KOPT-K1 (cell line): ENCODE measurements around the gene ANKS1A.

Source experiments
- H3K27ac ChIP-seq: fragments of 200-600 bp; sonication (generic); 2 replicates; pipeline ENCODE4 v1.5.1; 2016; ENCODE audit warnings: antibody characterized with exemption, mild to moderate bottlenecking, low read depth, low read length; ENCODE audit not compliant: poor library complexity, severe bottlenecking
- H3K36me3 ChIP-seq: fragments of 200-600 bp; sonication (generic); 2 replicates; pipeline ENCODE4 v1.5.1; 2017; ENCODE audit warnings: antibody characterized with exemption, mild to moderate bottlenecking, low read length, moderate library complexity; ENCODE audit not compliant: insufficient read depth
- H3K9me3 ChIP-seq: fragments of 200-600 bp; sonication (generic); 2 replicates; pipeline ENCODE4 v1.5.1; 2017; ENCODE audit warnings: antibody characterized with exemption, low read length, mild to moderate bottlenecking; ENCODE audit not compliant: insufficient read depth, poor library complexity, severe bottlenecking

Gene ANKS1A

DNA sequence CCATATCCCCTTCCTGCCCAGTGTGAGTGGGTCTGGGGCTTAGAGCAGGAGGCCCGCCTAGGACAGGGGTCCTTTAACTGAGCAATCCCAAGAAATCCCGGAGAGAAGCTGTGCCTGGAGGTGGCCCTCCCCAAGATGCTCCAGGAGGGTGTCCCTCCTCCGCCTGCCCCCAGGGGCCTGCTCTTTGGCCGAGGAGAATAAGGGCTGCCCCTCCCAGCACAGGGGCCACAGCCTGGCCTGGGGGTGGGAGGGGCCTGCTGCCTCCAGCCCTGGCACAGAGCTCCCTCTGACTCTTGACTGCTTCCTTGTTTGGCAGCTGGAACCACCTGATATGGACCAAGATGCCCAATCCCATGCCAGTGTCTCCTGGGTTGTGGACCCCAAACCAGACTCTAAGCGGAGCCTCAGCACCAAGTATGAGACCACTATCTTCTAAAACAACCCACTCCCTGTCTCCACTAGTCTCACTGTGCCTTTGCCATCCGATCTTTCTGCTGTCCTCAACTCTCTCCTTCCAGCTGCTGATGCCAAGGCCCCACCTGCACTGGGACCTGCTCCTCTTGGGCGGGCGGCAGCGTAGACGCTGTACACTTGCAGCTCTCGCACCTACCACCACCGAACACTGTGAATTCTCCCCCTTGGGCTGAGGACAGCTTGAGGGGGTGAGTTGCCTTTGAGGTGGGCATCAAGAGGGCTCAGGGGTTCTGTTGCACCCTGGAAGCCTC, 197.7 kb downstream of the ANKS1A start:
- H3K36me3 ChIP-seq = peaks cover 6% of the 10 kb centered on the region; the same call in 1 of the 2 replicates
- H3K27ac ChIP-seq = no peak overlapping the region
- H3K9me3 ChIP-seq = no peaks in the 10 kb centered on the region

DNA sequence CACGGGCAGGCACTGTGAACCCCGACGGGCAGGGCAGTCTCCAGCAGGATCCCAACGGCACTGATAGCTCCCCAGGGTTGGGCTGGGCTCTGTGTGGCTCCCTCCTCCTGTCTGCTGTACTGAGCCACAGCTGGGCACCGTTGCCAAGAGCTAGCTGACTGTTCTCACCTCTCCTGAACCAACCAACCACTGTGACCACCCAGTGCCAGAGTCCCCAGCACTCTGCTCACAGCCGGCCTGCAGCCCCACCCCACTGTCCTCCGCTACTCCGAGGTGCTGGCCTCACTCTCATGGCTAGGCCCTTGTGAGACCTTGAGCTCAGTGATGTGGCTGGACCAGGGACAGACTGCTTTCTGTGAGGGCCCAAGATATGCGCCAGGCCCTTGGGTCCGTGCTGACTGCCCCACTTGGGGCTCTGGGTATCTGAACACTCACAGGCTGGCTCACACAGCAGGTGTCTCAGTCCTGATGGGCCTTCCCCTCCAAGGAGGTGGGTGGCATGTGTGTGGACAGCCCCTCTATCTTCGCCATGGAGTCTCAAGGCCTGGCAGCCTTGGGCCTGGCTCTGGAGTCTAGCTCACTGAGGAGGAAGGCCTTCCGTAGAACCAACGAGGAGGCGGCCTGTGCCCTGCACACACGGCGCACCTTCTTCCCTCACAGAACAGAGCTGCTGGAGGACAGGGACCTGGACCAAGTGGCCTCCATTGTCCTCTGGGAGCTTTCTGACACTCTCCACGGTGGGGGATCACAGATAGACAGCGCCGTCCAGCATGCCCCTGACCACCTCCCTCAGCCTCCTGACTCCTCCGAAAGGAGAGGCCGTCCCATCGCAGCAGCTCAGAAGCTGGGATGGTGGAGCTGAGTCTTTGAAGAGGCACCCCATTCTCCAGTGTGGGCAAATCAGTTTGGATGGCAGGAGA, 198.6 kb downstream of the ANKS1A start:
- H3K9me3 ChIP-seq = no peaks in the 10 kb centered on the region
- no peak overlapping the region for H3K27ac ChIP-seq
- H3K36me3 ChIP-seq = peaks cover 6% of the 10 kb centered on the region; the same call in 1 of the 2 replicates

DNA sequence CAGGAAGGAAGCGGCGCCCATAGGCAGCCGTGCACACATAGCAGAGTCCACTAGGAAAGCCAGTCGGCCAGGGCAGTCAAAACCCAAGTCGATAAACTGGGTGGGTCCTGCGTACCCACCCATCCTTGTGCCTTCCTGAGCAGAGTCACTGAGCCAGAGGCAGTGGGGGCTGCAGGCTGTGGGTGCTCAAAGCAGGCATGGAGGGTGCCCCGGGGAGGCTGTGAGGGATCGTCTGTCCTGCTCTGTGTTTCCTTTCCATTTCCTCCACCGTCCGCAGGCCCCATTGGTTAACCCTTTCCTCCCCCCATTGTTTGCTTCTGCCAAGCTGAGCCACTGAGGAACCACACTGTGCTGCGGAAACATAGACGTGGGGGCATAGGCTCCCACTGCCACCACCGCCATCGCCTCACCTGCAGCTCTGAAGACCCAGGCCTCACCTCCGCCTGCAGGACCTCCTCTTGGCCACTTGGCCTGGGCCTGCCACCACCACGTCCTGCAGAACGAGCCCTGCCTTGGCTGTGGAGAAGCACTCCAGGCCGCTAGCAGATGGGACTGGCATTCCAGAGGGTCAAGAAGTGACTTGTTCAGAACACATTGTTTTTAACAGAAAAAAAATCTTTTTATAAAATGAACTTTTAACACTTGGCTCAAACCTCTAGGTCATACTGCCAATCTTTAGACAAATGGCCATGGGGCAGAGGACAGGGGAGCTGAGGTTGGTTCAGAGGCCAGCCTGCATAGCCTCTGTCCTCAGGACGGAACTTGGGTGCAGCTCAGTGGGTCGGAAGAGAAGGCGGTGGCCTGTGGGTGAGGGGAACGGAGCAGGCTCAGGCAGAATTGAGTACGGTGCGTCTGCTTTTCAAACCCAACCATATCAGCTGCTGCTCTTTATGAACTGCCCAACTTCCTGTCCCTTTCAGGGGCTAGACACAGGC, 199.5 kb downstream of the ANKS1A start:
- Histone ChIP-seq H3K9me3 (no peaks in the 10 kb centered on the region), H3K27ac (no peak overlapping the region), H3K36me3 (peaks cover 6% of the 10 kb centered on the region; the same call in 1 of the 2 replicates)

DNA sequence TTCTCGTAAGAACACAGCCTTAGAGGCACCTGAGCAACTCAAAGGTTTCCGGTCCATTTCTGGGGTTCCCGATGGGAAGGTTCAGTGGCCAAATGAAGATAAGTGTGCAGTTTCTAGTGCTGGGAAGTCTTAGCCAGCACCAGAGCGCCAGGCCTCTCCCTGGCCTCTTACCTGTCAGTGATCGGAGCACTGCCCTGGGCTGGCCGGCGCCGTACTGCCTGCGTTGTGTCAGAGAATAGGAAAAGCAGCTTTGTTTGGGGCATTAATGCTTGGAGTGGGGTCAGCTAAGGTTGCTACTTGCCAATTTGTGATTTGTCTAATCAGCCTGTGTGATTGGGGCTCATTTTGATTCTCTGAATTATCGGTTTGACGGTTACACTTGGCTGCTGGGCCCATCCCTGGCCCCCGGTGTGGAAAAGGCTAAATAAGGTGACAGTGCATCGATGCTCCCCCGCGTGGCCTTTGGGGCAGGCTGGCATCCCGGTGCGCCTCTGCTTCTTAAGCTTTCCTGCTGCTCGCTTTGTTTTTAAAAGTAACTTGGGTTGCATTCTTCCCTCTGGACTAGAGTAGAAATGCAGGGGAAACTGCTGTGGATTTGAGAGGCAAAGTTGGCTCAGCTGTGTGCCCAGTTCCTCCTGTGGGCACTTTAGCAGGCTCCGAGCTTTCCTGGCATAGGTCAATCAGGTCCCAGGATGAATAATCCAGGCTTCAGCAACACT, 200.3 kb downstream of the ANKS1A start:
- peaks cover 6% of the 10 kb centered on the region; the same call in 1 of the 2 replicates for H3K36me3 ChIP-seq
- peak overlapping the region; percentile 16 for H3K27ac ChIP-seq

DNA sequence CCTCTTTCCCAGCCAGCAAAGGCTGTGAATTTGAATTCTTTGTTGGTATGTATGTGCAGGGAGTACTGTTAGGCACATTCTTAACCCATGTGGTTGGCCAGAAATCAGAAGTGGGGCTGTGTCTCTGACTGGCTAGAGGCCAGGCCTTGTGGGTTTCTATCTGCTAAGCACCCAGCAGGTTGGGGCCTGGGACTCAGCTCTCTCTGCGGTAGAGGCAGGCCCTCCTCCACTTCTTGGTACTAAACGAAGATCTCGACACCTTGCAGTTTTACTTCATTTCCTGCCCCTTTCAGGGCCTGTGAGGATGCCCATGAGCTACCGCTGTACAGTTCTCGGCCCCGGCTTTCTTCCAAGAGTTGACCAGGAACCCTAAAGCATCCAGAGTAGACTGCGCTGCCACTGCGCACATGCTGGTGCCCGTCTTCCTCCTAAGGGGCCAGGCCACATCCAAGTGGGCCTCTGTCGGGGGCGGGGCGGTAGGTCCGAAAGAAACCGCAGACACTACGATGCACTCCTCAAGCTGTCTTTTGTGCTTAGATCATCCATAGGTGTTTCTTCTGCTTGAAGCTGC, 201.0 kb downstream of the ANKS1A start:
- H3K9me3 ChIP-seq = no peaks in the 10 kb centered on the region
- peaks cover 6% of the 10 kb centered on the region; the same call in 1 of the 2 replicates for H3K36me3 ChIP-seq
- H3K27ac ChIP-seq = peak overlapping the region; percentile 16

More for the DNA sequence above, 200.3 kb downstream of the ANKS1A start:
- H3K9me3 ChIP-seq = no peaks in the 10 kb centered on the region

DNA sequence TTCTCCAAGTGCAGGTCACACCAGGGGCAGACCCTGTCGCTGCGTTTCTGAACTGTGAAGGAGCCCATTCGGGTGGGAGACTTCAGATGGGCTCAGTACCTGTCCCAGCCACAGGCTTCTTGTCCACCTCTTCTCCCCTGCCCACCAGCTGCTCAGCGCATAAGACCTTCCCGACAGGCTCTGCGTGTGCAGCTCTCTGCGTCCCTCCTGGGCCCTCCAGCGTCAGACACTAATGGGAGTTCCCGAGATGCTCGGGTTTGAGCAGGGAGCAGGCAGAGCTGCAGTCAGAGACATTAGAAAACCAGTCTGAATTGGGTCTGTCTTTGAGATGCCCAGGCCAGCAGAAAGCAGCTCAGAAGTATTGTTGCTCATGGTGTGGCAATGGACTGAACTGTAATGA, 201.7 kb downstream of the ANKS1A start:
- no peak overlapping the region for H3K27ac ChIP-seq

DNA sequence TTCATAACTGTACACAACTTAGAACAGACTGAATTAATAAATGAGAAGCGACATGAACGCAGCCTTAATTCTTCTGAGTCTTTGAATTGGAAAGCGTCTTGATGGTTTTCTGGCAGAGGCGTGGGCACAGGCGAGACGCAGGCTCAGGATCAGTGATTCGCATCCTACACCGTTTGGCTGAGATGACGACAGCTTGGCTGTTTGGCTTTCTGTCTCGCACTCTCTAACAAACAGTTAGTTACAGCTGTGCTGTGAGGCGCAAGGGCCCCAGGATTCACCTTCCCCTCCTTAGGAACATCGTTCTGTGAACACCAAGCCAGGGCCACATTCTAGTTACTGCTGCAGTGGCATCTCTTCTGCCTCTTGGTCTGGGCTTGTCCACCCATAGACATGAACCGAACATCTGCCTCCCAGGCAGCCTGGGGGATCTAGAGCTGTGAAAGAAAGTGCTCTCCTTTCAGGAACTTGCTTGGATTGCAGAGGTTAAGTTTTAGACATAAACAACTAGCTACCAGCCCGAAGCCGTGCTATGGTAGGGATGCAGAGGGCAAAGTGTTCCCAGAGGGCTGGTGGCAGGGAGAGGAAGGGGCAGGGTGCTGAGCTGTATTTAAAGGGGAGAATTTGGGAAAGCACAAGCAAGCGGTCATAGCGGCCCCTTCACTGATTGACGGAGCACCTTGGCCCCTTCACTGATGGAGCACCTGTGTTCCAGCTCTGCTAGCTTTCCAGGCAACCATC, 202.5 kb downstream of the ANKS1A start:
- no peak overlapping the region for H3K27ac ChIP-seq
- H3K36me3 ChIP-seq = 0 out of 2 replicates have a peak, but pooled peaks cover 6% of the 10 kb centered on the region
- no peaks in the 10 kb centered on the region for H3K9me3 ChIP-seq

More for the DNA sequence above, 201.7 kb downstream of the ANKS1A start:
- no peaks in the 10 kb centered on the region for H3K9me3 ChIP-seq
- H3K36me3 ChIP-seq = 0 out of 2 replicates have a peak, but pooled peaks cover 6% of the 10 kb centered on the region

DNA sequence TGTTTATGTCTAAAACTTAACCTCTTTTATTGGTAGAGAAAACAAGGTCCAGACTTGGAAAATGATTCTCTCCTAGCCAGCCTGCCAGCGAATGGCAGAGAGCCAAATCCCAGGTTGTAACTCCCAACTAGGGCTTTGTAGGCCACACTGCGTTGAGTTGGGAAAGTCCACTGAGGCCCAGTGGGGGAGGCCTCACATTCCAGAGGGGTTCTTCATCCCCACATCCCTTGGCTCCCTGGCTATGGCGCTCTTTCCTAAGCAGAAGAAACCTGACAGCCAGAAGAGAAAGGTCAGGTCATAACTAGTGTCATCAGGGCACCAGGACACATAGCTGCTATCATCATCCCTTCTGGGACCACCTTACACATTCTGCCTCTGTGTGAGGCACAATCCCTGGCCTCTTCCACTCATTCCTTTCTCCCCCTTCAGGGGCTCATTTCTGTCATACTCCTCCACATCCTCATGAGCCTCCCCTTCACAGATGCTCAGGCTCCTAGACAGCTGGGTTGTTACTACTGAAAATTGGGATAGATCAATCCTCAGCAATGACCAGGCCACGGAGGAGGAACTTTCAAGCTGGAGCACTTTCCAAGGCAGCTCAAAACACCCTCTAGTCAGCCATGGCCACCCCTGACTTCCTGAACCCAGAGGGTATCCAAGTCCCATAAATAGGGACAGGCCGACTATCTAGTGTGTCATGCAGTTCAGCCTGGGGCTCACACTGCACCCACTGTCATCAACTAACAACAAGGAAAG, 203.5 kb downstream of the ANKS1A start:
- no peaks in the 10 kb centered on the region for H3K9me3 ChIP-seq
- 0 out of 2 replicates have a peak, but pooled peaks cover 5% of the 10 kb centered on the region for H3K36me3 ChIP-seq
- H3K27ac ChIP-seq = no peak overlapping the region

DNA sequence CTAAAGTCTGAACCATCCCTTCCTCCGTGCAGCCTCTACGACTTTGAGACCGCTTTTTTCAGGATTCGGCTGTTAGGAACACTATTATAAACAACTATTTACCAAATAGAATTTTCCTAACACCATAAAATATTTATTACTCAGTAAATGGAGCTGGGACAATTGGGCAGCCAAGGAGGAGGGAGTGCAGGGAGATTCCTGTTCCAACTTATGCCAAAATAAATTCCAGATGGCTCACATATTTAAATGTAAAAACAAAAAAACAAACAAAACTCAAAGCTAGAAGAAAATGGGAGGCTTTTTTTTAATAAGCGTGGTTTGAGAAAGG, 204.0 kb downstream of the ANKS1A start:
- Histone ChIP-seq H3K9me3 (no peaks in the 10 kb centered on the region), H3K27ac (no peak overlapping the region), H3K36me3 (no peaks in the 10 kb centered on the region)

DNA sequence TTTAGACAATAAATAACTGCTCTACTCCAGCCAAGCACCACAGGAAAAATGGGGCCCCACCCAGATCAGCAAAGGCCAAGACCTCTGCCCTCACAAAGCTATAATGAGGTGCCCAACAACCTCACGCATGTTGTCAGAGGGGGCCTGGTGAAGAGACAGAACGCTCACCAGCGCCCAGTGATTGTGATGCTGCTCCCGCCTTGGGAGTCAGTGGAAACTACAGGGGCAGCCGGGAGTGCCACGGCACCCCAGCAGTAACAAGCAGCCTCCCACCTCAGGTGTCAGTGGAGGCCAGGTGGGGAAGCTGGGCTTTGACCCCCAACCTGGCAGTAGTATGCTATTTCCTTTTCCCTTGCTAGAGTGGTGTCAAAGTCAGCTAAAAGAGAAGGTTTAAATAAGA, 204.7 kb downstream of the ANKS1A start:
- no peaks in the 10 kb centered on the region for H3K9me3 ChIP-seq
- H3K27ac ChIP-seq = no peak overlapping the region
- H3K36me3 ChIP-seq = no peaks in the 10 kb centered on the region

DNA sequence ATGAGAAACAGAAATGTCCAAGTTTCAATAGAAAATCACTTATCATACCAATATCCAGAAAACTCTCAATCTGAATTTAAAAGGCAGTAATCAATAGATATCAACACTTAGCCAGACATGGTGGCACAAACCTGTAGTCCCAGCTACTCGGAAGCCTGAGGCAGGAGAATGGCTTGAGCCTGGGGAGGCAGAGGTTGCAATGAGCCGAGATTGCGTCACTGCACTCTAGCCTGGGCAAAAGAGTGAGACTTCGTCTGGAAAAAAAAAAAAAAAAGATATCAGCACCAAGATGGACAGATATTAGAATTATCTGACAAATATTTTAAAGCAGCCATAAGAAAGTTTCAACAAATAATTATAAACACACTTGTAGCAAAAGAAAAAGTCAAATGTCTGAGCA, 205.1 kb downstream of the ANKS1A start:
- no peak overlapping the region for H3K27ac ChIP-seq
- H3K36me3 ChIP-seq = no peaks in the 10 kb centered on the region
- H3K9me3 ChIP-seq = no peaks in the 10 kb centered on the region

DNA sequence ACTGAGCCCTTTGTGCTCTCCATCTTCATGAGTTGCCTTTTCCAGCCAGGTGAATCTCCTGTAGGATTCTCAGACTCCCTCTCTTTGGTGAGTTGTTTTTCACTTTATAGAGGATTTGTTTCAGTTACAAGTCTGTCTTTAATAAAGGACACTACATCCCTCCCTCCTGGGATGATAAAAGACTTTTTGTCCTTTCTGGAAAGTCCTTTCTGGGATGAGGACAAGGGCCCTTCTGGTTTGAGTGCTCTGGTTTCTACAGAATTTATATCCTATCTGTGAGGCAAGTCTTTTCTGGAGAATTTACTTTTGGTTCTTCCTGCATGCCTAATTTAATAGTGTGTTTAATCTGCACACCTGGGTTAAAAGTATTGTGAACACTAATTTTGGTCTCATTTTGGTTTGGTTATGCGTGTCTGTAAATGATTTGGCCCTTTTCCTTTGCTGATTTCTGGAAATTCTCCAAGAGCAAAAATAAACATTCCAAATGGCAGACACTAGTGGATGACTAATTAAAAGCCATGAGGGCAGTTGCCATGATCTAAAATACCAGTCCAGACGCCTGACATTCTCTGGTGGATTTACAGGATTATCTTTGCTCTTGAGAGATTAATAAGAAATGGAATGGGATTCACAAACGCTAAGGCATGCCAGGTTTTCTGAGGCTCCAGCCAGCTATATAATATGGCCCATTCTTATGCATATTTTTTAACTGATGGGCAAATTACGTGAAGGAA, 207.2 kb downstream of the ANKS1A start:
- Histone ChIP-seq H3K27ac (no peak overlapping the region), H3K36me3 (no peaks in the 10 kb centered on the region), H3K9me3 (no peaks in the 10 kb centered on the region)
